ENCODE data around the gene SGK1.

SGK1 gene

GRCh38 chr6:134249239-134249758 is 68.6 kb downstream of the SGK1 start:
- 0 out of 2 replicates have a peak overlapping the region, but pooled peaks have one; percentile 9 for H2AFZ ChIP-seq (ENCODE audit: low read depth, low read length)
- no peaks in the 10 kb centered on the region for H3K27me3 ChIP-seq (ENCODE audit: low read depth, low read length)
- H3K4me2 ChIP-seq (ENCODE audit: low read length), result peak overlapping the region; percentile 57

DNA sequence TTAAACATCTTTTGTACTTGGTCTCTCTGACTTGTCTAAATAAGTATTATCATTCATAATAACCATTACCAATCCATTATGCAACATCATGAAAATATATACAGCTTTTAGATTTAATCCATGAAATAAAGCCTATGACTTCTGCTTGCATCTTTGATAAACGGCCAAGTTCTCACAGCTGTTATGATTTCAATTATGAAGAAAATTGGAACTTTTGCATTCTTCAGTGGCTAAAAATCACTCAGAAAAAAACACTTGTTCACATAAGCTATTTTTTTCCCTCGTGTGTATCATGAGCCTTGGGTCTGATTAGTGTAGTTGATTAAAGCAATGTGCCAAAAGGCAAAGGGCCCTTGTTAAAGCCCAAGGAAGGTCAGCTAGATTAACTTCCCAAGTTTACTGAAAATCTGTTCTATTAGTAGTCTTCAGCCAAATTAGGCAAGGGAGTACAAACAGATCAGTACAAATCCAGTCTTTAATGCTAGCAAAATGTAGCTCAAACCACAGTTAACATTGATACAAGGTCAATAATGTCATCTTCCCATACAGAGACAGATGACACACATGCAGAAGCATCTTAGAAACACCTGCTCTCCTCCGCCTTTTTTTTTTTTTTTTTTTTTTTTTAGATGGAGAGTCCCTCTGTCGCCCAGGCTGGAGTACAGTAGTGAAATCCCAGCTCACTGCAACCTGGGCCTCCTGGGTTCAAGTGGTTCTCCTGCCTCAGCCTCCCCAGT is 69.9 kb downstream of the SGK1 start:
- Histone ChIP-seq H3K9ac (ENCODE audit: low read length) (peak overlapping the region; percentile 81), H3K4me1 (ENCODE audit: low read length) (peaks cover 53% of the 10 kb centered on the region), H3K36me3 (replicated peaks; ENCODE audit: low read depth, low read length) (no peaks in the 10 kb centered on the region), H3K4me2 (ENCODE audit: low read length) (peak overlapping the region; percentile 57), H3K4me3 (ENCODE audit: low read length) (peak overlapping the region; percentile 10; the same call in 1 of the 2 replicates), H3K79me2 (ENCODE audit: low read length) (no peaks in the 10 kb centered on the region), H3K27me3 (ENCODE audit: low read depth, low read length) (no peaks in the 10 kb centered on the region), H4K20me1 (ENCODE audit: insufficient read depth, low read length) (no peaks in the 10 kb centered on the region), H2AFZ (ENCODE audit: low read depth, low read length) (peak overlapping the region; percentile 18; the same call in 1 of the 2 replicates), H3K9me3 (ENCODE audit: insufficient read depth, low read length) (no peaks in the 10 kb centered on the region), H3K27ac (ENCODE audit: low read length) (peak overlapping the region; percentile 98)
- TF ChIP-seq, protein P1, sequence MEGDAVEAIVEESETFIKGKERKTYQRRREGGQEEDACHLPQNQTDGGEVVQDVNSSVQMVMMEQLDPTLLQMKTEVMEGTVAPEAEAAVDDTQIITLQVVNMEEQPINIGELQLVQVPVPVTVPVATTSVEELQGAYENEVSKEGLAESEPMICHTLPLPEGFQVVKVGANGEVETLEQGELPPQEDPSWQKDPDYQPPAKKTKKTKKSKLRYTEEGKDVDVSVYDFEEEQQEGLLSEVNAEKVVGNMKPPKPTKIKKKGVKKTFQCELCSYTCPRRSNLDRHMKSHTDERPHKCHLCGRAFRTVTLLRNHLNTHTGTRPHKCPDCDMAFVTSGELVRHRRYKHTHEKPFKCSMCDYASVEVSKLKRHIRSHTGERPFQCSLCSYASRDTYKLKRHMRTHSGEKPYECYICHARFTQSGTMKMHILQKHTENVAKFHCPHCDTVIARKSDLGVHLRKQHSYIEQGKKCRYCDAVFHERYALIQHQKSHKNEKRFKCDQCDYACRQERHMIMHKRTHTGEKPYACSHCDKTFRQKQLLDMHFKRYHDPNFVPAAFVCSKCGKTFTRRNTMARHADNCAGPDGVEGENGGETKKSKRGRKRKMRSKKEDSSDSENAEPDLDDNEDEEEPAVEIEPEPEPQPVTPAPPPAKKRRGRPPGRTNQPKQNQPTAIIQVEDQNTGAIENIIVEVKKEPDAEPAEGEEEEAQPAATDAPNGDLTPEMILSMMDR (IDR thresholded peaks at IDR 0.05; ENCODE audit: low read depth, low read length), result no peak
- no peak for TF ChIP-seq EZH2phosphoT487 (IDR thresholded peaks at IDR 0.05; ENCODE audit: low read depth)

More at GRCh38 chr6:134249239-134249758, 68.6 kb downstream of the SGK1 start:
- Histone ChIP-seq H3K9me3 (ENCODE audit: insufficient read depth, low read length) (no peaks in the 10 kb centered on the region), H3K9ac (ENCODE audit: low read length) (peak overlapping the region; percentile 81; the same call in 1 of the 2 replicates), H3K36me3 (replicated peaks; ENCODE audit: low read depth, low read length) (no peaks in the 10 kb centered on the region), H3K4me3 (ENCODE audit: low read length) (no peak overlapping the region), H3K4me1 (ENCODE audit: low read length) (peaks cover 53% of the 10 kb centered on the region), H3K79me2 (ENCODE audit: low read length) (no peaks in the 10 kb centered on the region), H3K27ac (ENCODE audit: low read length) (peak overlapping the region; percentile 98), H4K20me1 (ENCODE audit: insufficient read depth, low read length) (no peaks in the 10 kb centered on the region)
- no peak for TF ChIP-seq EZH2phosphoT487 (IDR thresholded peaks at IDR 0.05; ENCODE audit: low read depth)
- TF ChIP-seq, protein P1 (IDR thresholded peaks at IDR 0.05; ENCODE audit: low read depth, low read length), result no peak

- Histone ChIP-seq H3K79me2 (ENCODE audit: low read length) (no peaks in the 10 kb centered on the region), H4K20me1 (ENCODE audit: insufficient read depth, low read length) (no peaks in the 10 kb centered on the region), H3K27me3 (ENCODE audit: low read depth, low read length) (no peaks in the 10 kb centered on the region), H3K4me2 (ENCODE audit: low read length) (peak overlapping the region; percentile 57), H3K9ac (ENCODE audit: low read length) (peak overlapping the region; percentile 81), H3K4me1 (ENCODE audit: low read length) (peaks cover 53% of the 10 kb centered on the region), H3K36me3 (replicated peaks; ENCODE audit: low read depth, low read length) (no peaks in the 10 kb centered on the region), H3K4me3 (ENCODE audit: low read length) (peak overlapping the region; percentile 10; the same call in 1 of the 2 replicates), H3K9me3 (ENCODE audit: insufficient read depth, low read length) (no peaks in the 10 kb centered on the region), H3K27ac (ENCODE audit: low read length) (peak overlapping the region; percentile 98), H2AFZ (ENCODE audit: low read depth, low read length) (no peak overlapping the region)
- TF ChIP-seq EZH2phosphoT487 (IDR thresholded peaks at IDR 0.05; ENCODE audit: low read depth), result peak; percentile 63; the same call in 1 of the 2 replicates
- TF ChIP-seq, protein P1 (IDR thresholded peaks at IDR 0.05; ENCODE audit: low read depth, low read length), result no peak
Observed at GRCh38 chr6:134247231-134247833, 70.6 kb downstream of the SGK1 start.

- H4K20me1 ChIP-seq (ENCODE audit: insufficient read depth, low read length), result no peaks in the 10 kb centered on the region
- H3K4me1 ChIP-seq (ENCODE audit: low read length), result peaks cover 60% of the 10 kb centered on the region
- H2AFZ ChIP-seq (ENCODE audit: low read depth, low read length), result no peak overlapping the region
- H3K27me3 ChIP-seq (ENCODE audit: low read depth, low read length), result no peaks in the 10 kb centered on the region
- H3K79me2 ChIP-seq (ENCODE audit: low read length), result no peaks in the 10 kb centered on the region
- H3K27ac ChIP-seq (ENCODE audit: low read length), result peak overlapping the region; percentile 98
- no peak for TF ChIP-seq EZH2phosphoT487 (IDR thresholded peaks at IDR 0.05; ENCODE audit: low read depth)
- TF ChIP-seq, protein P1 (IDR thresholded peaks at IDR 0.05; ENCODE audit: low read depth, low read length), result no peak
- H3K4me3 ChIP-seq (ENCODE audit: low read length), result no peak overlapping the region
- H3K36me3 ChIP-seq (replicated peaks; ENCODE audit: low read depth, low read length), result no peaks in the 10 kb centered on the region
- no peaks in the 10 kb centered on the region for H3K9me3 ChIP-seq (ENCODE audit: insufficient read depth, low read length)
- peak overlapping the region; percentile 42; the same call in 1 of the 2 replicates for H3K9ac ChIP-seq (ENCODE audit: low read length)
- H3K4me2 ChIP-seq (ENCODE audit: low read length), result peak overlapping the region; percentile 3; the same call in 1 of the 2 replicates
Observed at GRCh38 chr6:134245706-134246105, 72.2 kb downstream of the SGK1 start.
